ENCODE measurements around the gene GNG7.
"Not testable (repeated sequence)": the region's sequence is repeated elsewhere in the genome, so short reads cannot be mapped to it uniquely, and the experiment has no call there.

The GNG7 gene

GRCh38 chr19:2668175-2668763 lies 34.2 kb downstream of the GNG7 start:
- no peak for DNase-seq

GRCh38 chr19:2667349-2667748 lies 35.1 kb downstream of the GNG7 start:
- not testable (repeated sequence) for DNase-seq

GRCh38 chr19:2666344-2666994 lies 36.0 kb downstream of the GNG7 start:
- DNase-seq, result no peak

- DNase-seq, result no peak
Observed at GRCh38 chr19:2665103-2665502, 37.4 kb downstream of the GNG7 start.

GRCh38 chr19:2663920-2664571 lies 38.4 kb downstream of the GNG7 start:
- DNase-seq, result no peak

GRCh38 chr19:2661615-2662014 lies 40.9 kb downstream of the GNG7 start:
- DNase-seq, result no peak

GRCh38 chr19:2659856-2660432 lies 42.5 kb downstream of the GNG7 start:
- DNase-seq, result no peak

- no peak for DNase-seq
Observed at GRCh38 chr19:2656533-2656932, 46.0 kb downstream of the GNG7 start.

GRCh38 chr19:2653710-2654707 lies 48.5 kb downstream of the GNG7 start:
- DNase-seq, result no peak

- DNase-seq, result no peak
Observed at GRCh38 chr19:2653218-2653617, 49.3 kb downstream of the GNG7 start.

- DNase-seq, result no peak
Observed at GRCh38 chr19:2652504-2653099, 49.9 kb downstream of the GNG7 start.

GRCh38 chr19:2651002-2651733 lies 51.3 kb downstream of the GNG7 start:
- DNase-seq, result not testable (repeated sequence)

- no peak for DNase-seq
Observed at GRCh38 chr19:2650515-2650914, 52.0 kb downstream of the GNG7 start.

- DNase-seq, result peak; percentile 73
Observed at GRCh38 chr19:2648528-2648937, 54.0 kb downstream of the GNG7 start.

- DNase-seq, result no peak
Observed at GRCh38 chr19:2648099-2648498, 54.4 kb downstream of the GNG7 start.

- no peak for DNase-seq
Observed at GRCh38 chr19:2646866-2647535, 55.5 kb downstream of the GNG7 start.

- no peak for DNase-seq
Observed at GRCh38 chr19:2645826-2646225, 56.7 kb downstream of the GNG7 start.

GRCh38 chr19:2643123-2643737 lies 59.3 kb downstream of the GNG7 start:
- DNase-seq, result not testable (repeated sequence)

- DNase-seq, result no peak
Observed at GRCh38 chr19:2641332-2641698, 61.2 kb downstream of the GNG7 start.

GRCh38 chr19:2640563-2641331 lies 61.7 kb downstream of the GNG7 start:
- no peak for DNase-seq

All from activated CD4-positive, alpha-beta T cell treated with anti-CD3 and anti-CD28 coated beads, Interleukin-2, Interleukin-6, amounts not matched to agents 100 ng/mL and 50 ng/mL, durations not matched to agents 16 hours and 8 hours (primary cell).